Measurements from ENCODE around the gene CEACAM20.
"Not testable (repeated sequence)": the region's sequence is repeated elsewhere in the genome, so short reads cannot be mapped to it uniquely, and the experiment has no call there.

CEACAM20 gene

DNA sequence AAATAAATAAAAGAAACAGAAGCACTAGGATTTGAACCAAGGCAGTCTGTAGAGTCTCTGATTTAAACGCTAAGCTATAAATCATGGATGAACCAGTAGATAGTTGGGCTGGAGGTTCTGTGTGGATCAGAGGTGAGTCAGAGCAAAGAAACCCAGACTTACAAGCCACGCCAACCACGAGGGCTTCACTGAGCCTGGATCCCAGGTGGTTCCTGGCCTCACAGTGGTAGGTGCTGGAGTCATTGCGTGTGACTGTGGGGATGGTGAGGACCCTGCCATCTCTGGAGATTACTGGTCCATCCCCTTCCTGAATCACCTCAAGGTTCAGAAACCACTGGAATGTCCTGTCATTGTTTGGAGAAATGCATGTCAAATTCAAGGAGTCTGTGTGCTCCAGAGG is 19.3 kb upstream of the CEACAM20 start:
- DNase-seq (ENCODE audit: low spot score): no peak

DNA sequence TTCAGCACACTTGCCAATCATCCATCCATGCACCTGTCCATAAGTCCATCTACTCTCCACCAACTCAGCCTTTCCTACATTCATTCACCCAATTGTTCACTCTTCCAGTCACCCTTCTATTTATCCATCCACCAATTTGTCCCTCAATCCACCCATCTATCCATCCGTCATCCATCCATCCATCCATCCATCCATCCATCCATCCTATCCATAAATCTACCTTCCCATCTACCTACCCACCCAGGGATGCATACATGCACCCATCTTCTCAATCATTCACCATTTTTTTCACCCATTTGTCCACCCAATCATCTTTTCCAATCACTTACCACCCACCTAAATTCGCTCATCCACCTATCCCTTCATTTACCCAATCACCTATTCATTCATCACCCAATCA is 14.6 kb upstream of the CEACAM20 start:
- no peak for DNase-seq (ENCODE audit: low spot score)

DNA sequence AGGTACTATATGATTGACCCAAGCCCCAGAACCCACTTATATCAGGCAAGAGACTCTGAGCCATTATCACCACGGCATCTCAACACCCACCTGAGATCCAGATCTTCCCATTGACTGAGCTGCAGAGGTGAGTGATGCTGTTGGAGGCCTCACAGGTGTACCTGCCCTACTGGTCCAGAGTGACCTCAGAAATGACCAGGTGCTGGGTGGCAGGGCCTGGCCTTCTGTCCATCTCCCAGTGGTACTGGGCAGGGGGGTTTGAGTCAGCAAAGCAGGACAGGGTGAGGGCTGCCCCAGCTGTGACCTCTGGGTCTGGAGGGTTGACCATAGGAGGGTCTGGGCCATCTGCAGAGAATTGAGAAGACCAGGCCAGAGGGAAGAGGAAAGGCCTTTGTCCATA is 13.2 kb upstream of the CEACAM20 start:
- DNase-seq (ENCODE audit: low spot score): no peak

DNA sequence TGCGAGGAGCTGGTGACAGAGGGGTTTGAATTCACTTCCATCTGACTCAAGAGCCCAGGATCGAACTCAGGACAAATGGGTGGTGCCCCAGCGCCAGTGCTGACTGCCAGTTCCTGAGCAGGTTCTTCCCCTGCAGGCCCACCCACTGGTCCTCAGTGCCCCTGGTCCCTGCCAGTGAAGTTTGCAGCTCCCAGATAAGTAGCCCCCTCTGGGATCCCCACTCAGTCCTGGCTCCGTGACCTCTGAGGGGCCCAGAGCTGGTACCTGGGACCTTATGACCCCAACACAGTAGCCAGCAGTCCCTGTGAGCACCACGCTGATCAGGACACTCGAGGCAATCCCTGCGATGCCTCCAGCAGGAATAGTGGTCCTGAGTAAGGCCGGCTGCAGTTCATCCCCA is 11.3 kb upstream of the CEACAM20 start:
- DNase-seq (ENCODE audit: low spot score): no peak

DNA sequence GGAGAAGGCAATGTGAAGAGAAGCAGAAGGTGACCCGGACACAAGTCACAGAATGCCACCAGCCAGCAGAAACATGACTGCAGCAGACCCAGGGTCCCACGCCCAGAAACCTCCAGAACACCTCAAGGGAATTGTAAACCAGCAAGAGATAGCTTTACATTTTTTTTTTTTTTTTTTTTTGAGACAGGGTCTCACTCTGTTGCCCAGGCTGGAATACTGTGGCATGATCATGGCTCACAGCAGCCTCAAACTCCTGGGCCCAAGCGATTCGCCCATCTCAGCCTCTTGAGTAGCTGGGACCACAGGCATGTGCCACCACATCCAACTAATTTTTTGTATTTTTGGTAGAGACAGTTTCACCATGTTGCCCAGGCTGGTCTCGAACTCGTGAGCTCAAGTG is 10.5 kb upstream of the CEACAM20 start:
- no peak for DNase-seq (ENCODE audit: low spot score)

DNA sequence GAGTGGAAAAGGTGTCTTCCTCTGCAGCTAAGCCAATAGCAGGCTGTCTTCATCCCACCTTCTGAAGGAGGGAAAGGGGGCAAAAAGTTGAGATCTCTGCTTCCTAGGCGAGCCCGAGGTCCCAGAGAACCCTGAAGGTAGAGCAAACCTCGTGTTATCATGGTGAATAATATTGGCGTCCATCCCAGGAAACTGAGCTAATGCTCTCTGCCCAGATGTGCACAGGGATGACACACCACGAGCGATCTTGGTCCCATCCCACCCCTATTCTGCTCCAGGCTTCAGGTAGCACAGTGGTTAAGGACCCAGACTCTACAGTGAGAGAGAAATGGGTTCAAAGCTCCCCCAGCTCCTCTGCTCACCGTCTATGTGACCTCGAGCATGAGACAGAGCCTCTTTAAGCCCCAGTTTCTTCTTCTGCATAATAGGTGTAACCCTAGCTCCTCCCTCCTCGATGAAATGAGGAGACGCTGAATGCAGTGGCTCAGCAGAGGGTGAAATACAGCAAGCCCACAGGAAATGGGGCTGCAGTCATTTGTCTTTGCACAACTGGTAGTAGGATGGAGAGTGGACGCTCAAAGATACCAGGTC is 9.9 kb upstream of the CEACAM20 start:
- DNase-seq (ENCODE audit: low spot score): peak; percentile 18

DNA sequence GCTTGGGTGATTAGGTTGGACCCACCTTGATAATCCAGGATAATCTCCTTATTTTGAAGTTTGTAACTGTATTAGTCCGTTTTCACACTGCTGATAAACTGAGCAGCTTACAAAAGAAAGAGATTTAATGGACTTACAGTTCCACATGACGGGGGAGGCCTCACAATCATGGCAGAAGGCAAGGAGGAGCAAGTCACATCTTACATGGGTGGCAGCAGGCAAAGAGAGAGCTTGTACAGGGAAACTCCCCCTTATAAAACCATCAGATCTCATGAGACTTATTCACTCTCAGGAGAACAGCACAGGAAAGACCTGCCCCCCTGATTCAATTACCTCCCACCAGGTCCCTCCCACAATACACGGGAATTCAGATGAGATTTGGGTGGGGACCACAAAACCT is 5.9 kb upstream of the CEACAM20 start:
- not testable (repeated sequence) for DNase-seq (ENCODE audit: low spot score)

DNA sequence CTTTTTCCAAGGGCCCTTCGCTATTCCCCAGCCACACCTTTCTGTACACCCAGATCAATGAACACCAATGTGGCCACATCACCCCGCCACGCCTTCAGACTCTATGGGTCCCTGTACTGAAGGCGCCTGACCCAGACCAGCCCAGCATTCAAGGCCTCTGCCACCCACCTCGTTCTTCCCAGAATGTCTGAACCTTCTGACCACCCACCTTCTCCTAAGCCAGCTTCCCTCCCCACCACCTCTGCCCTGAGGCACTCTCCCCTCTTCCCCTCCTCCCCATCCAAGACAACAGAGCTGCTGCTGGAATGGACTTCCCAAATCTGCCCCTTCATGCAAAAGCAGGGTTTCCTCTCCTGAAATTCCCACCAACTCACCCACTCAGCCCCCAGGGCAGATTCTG is 3.3 kb upstream of the CEACAM20 start:
- no peak for DNase-seq (ENCODE audit: low spot score)

DNA sequence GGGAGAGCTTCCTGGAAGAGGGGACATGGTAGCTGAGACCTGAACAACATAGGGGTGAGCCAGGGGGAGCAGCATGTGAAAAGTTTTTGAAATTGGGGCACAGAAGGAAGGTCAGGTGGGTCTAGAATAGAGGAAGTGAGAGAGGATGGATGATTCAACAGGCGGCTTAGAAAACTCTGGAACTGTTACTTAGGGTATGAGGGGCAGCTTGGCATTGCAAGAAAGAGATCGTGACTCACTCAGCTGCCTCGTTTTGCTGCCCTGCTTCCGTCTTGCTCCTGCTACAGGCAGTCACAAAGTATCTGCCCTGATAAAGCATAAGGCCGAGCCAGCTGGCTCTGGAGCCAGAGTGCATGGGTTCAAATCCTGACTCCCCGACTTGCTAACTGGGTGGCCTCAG is 1.3 kb upstream of the CEACAM20 start:
- DNase-seq (ENCODE audit: low spot score): peak; percentile 48

DNA sequence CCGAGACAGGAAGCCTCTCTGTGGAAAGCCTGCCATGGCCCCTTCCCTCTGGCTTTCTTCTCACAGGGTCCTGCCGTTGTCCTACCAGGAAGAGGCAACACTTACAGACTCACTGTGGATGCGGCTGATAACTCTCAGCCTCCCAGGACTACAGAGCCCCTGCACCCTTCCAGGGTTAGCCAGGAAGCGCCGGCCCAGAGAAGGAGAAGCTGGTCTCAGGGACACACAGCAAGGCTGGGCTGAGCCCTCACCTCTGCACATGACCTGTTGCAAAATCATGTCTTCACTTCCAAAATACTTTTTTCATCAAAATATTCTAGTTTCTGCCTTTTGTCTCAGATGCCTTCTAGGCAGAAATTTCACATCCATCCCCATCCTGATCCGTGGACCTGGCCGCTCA is 1.9 kb downstream of the CEACAM20 start:
- no peak for DNase-seq (ENCODE audit: low spot score)

DNA sequence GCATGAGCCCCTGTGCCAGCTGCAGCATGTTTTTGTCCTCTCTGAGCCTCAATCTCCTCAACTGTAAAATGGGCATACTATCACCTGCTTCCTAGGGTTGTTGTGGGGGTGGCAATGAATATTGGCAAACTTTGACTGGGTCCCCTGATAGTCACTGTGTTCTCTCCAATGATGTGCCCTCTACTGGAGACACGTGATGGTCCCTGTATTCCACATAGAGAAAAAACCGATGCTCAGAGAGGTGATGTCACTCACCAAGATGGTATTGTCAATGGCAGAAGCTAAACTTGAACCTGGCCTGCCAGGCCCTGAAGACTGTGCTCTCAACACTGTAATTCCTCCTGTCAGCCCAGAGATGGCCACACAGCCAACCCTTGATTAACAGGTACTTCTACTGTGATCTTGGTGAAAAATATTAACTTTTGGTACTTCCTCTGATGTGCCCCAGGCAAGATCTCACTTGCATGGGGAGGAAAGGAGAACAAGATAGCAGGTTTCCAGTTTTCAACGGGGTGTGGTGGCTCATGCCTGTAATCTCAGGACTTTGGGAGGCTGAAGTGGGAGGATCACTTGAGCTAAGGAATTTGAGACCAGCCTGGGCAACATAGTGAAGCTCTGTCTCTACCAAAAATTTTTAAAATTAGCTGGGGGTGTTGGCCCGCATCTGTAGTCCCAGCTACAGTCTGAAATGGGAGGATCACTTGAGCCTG is 3.6 kb downstream of the CEACAM20 start:
- DNase-seq (ENCODE audit: low spot score): no peak

DNA sequence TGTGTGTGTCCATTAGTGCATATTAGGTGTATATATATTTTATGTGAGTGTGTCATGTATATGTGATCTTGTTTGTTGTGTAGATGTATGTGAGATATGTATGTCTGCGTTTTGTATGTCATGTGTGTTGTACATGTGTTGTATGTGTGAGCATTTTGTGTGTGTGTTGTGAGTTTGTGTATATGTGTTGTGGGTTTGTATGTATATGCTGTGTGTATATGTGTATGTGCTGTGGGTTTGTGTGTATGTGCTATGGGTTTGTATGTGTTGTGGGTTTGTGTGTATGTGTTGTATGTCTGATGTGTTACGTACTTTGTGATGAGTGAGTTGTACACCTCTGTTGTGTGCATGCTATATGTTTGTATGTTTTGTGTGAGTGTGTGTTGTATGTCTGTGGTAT is 8.1 kb downstream of the CEACAM20 start:
- no peak for DNase-seq (ENCODE audit: low spot score)

DNA sequence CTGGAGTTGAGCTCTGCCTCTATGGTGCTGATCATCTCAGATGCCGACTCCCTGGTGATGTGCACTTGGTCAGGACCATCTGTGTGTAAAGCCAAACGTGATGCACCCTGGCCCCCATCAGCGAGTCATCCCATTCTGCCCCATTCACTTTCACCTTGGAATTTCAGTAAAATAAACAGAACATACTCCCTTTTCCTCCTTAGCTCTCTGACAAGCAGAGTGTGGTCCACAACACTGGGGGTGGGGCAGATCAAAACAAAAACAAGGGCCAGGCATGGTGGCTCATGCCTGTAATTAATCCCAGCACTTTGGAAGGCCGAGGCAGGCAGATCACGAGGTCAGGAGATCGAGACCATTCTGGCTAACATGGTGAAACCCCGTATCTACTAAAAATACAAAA is 12.3 kb downstream of the CEACAM20 start:
- DNase-seq (ENCODE audit: low spot score): no peak

DNA sequence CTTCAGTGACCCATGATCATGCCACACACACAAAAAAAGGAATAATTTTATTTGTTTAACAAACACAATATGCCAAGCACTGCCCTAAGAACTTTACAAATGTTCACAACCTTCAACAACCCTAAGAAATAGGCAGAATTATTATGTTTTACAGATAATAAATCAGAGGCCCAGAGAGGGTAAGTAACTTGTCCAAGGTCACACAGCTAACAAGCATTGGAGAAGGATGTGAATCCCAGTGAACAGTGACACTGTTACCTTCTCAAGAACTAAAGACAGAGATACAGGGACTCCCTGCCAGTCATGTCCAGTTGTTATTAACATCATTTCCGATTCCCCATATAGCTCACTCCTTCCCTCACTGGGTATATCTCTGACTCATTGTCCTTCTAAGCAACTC is 13.6 kb downstream of the CEACAM20 start:
- no peak for DNase-seq (ENCODE audit: low spot score)

DNA sequence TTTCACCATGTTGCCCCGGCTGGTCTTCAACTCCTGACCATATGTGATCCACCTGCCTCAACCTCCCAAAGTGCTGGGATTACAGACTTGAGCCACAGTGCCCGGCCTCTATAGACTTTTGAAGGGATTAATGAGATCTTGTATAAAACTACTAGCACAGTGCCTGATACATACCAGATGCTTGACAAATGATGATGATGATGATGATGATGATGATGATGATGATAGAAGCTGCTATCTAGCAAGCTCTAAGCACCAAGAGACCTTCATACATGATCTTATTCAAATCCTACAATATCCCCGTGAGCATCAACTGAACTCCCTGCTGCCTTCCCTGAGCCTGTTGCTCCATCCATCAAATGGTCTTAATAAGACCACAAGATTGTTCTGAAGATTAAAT is 14.4 kb downstream of the CEACAM20 start:
- DNase-seq (ENCODE audit: low spot score): no peak

DNA sequence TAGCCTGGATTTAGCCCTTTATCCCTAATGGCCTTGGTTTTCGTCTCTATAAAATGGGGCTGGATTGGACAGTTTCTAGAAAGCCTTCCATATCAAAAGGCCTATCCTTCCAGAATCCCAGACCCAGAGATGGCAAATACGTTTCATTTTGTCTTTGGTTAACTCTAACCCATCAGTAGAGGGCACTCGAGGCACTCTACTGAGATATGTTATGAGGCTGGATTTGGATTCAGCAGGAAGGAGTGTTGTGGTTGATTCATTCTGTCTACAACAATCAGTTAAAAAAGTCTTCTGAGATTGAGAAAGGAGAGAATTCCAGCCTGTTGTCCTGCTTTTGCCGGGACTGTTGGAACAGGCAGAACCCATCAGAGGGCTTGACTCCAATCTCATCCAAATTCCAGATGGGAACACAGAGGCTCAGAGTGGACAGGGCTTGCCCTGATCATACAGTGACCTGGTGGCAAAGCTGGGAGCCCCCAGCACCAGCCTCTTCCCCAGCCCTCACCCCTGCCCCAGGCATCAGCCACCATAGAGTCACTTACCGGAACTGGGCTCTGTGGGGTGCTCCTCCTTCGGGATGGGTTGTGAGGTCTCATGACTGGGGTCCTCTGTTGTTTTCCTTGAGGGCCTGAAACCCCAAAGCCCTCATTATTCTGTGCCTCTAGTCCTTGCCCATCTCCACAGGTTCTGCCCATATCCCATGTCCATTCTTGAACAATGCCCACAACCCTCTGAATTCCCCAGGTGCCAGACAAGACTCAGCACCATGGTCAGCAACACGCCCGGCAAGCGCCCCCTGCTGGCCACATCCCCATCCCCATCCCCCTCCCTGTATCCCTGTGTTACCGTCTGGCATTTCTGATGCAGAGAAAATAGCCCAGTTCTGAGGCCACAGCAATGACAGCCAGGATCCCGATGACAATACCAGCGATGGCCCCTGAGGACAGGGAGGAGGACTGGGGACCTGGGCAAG is 16.9 kb downstream of the CEACAM20 start:
- DNase-seq (ENCODE audit: low spot score): peak; percentile 63

DNA sequence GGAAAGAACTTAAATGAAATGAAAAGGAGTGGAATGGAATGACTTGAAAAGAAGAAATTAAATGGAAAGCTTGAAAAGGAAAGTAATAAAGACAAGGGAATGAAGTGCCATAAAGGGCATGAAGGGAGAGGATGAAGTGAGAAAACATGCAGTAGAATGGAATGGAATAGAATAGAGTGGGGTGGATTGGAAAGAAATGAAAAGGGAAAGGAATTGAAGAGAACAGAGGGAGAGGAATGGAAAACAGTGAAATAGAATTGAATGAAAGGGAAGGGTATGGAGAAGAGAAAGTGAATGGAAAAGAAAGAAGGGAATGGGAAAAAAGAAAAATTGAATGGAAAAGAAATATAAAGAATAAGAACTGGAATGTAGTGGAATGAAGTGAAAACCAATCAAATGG is 20.0 kb downstream of the CEACAM20 start:
- DNase-seq (ENCODE audit: low spot score): no peak

DNA sequence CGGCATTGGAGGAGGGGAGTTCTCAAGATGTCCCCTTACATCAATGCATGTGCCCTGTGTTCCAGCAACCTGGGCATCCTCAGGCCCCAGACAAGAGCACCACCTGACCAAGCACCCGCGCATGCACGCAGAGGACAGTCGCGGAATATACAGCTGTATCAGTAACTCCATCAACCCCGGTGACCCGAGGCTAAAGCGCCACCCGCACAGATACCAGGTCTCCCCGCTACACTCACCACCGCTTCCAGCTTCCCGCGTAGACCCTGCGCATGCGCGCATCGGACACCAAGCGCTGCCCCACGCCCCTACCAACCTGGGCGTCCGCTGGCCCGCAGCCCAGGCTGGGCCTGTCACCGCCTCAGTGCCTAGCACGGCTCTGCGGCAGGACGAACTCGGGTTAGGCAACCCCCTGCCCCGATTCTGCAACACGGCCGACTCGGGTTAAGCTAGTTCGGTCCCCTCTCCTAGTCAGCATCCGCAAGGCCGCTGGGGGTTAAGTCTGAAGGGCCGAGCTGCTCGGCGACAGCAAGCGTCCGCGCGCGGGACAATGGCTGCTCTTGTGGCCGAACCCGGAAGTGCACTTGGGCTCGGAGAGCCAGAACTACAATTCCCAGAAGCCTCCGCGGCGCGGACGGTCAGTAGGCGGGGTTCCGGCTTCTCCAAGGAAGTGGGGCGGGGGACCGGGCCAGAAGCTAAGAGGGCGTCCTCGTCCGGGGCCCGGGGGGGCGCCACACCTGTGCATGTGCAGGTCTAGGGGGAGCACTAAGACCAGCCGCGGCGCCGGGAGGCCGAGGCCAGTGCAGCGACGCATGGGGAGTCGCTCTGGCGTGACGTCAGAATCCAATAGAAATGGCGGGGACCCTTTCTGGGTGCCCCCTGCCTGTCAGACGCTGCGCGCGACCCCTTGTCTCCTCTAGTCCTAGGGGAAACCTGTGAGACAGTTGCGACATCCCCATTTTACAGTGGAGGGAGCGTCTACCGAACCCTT is 29.2 kb downstream of the CEACAM20 start, which contains the start of gene ZNF180:
TSS of gene ZNF180 (minus strand) at position 561 of the 988 bp plus-strand sequence. CDS start 3,188 bp downstream, outside the sequence.
- DNase-seq (ENCODE audit: low spot score): peak; percentile 96

DNA sequence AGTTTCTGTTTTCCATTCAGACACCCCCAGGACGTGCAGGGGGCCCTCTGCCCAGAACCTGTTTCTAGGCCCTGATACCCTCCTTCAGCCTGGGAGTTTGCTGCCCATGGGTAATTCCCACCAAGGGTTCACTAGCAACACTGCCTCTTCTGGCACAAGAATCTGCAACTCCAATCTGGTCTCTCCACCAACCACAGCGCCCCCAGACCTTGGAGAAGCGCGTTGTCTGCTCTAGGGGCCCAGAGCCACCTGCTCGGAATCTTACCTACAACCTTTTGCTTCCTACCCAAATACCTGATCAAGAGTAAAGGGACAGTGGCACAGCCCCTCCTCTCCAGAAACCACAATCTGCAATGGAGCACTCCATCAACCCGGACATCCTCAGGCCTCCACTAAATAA is 29.9 kb downstream of the CEACAM20 start:
- peak; percentile 75 for DNase-seq (ENCODE audit: low spot score)

DNA sequence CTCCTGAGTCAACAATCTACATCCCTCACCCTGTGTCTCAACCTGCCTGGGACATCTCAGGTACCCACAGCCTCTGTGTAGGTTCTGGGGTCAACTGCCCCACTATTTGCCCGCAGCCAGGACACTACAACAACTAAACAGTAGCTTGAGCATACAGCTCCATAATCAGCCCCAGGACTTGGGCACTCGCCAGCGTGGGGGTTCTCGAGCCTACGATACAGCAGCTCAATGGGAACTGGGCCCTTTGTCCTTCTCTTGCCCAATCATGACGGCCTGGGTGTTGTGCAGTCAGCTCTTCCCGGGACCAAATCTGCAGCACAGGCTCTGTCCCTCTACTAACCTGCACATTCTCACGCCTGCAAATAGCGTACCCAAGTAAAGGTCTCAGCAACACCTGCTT is 30.5 kb downstream of the CEACAM20 start:
- DNase-seq (ENCODE audit: low spot score): peak; percentile 48

DNA sequence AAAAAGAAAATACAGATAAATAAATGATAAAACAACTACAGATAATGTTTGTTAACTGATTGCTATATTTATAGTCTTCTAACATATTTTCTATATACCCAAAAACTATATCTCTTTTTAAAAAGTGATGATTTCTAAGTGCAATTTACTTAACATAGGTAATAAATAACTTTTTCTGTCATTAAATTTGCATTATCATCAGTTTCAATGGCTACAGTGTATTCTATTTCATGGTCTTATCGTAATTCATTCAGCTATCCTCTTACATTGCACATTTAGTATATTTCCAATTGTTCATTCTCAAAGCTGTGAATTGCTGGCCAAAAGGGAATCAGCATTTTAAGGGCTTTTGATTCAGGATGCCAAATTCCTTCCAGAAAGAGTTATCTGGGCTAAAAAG is 32.8 kb downstream of the CEACAM20 start:
- no peak for DNase-seq (ENCODE audit: low spot score)

Data from RKO (cell line).